Measurements from ENCODE around the gene NEMF.
"Not testable (repeated sequence)": the region's sequence is repeated elsewhere in the genome, so short reads cannot be mapped to it uniquely, and the experiment has no call there.

NEMF gene

DNA sequence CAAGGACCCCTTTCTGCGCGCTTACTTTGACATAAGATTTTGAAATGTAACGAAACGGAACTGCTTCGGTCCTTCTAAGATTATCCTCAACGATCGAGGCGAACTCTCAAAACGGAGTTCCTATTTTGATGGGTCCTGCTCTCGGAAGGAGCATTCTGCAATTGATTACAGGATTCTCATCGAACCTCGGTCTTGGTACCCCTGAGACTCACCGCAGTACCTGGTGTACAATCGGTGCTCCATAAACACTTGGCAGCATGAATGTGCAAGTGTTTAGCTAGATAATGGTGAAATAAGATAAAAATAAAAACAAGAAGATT, 530 bp upstream of the NEMF start:
- Histone ChIP-seq H3K4me3 (ENCODE audit: low read depth, low read length) (peak overlapping the region; percentile 100), H3K36me3 (peaks cover 22% of the 10 kb centered on the region), H3K9me3 (ENCODE audit: severe bottlenecking) (no peaks in the 10 kb centered on the region), H3K27me3 (ENCODE audit: insufficient read depth, low read depth, severe bottlenecking) (no peaks in the 10 kb centered on the region), H3K27ac (peak overlapping the region; percentile 86)
- no peak for DNase-seq
- TF ChIP-seq, protein P1, sequence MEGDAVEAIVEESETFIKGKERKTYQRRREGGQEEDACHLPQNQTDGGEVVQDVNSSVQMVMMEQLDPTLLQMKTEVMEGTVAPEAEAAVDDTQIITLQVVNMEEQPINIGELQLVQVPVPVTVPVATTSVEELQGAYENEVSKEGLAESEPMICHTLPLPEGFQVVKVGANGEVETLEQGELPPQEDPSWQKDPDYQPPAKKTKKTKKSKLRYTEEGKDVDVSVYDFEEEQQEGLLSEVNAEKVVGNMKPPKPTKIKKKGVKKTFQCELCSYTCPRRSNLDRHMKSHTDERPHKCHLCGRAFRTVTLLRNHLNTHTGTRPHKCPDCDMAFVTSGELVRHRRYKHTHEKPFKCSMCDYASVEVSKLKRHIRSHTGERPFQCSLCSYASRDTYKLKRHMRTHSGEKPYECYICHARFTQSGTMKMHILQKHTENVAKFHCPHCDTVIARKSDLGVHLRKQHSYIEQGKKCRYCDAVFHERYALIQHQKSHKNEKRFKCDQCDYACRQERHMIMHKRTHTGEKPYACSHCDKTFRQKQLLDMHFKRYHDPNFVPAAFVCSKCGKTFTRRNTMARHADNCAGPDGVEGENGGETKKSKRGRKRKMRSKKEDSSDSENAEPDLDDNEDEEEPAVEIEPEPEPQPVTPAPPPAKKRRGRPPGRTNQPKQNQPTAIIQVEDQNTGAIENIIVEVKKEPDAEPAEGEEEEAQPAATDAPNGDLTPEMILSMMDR (IDR thresholded peaks at IDR 0.05; ENCODE audit: low read depth, low read length) = no peak

GRCh38 chr14:49851813-49852212, 775 bp downstream of the NEMF start:
- DNase-seq = no peak
- Histone ChIP-seq H3K36me3 (peaks cover 28% of the 10 kb centered on the region), H3K4me3 (ENCODE audit: low read depth, low read length) (peak overlapping the region; percentile 100), H3K27me3 (ENCODE audit: insufficient read depth, low read depth, severe bottlenecking) (no peaks in the 10 kb centered on the region), H3K9me3 (ENCODE audit: severe bottlenecking) (no peaks in the 10 kb centered on the region), H3K27ac (peak overlapping the region; percentile 86)
- TF ChIP-seq, protein P1 (IDR thresholded peaks at IDR 0.05; ENCODE audit: low read depth, low read length) = no peak

GRCh38 chr14:49849213-49849847, 3.3 kb downstream of the NEMF start:
- Histone ChIP-seq H3K27ac (no peak overlapping the region), H3K36me3 (peaks cover 51% of the 10 kb centered on the region), H3K9me3 (ENCODE audit: severe bottlenecking) (no peaks in the 10 kb centered on the region), H3K27me3 (ENCODE audit: insufficient read depth, low read depth, severe bottlenecking) (no peaks in the 10 kb centered on the region), H3K4me3 (ENCODE audit: low read depth, low read length) (no peak overlapping the region)
- TF ChIP-seq, protein P1 (IDR thresholded peaks at IDR 0.05; ENCODE audit: low read depth, low read length) = no peak
- DNase-seq = no peak

GRCh38 chr14:49828640-49829039, 23.9 kb downstream of the NEMF start:
- TF ChIP-seq, protein P1 (IDR thresholded peaks at IDR 0.05; ENCODE audit: low read depth, low read length) = no peak
- peaks cover 81% of the 10 kb centered on the region for H3K36me3 ChIP-seq

GRCh38 chr14:49820176-49820575, 32.4 kb downstream of the NEMF start:
- Histone ChIP-seq H3K4me3 (ENCODE audit: low read depth, low read length) (no peak overlapping the region), H3K27me3 (ENCODE audit: insufficient read depth, low read depth, severe bottlenecking) (no peaks in the 10 kb centered on the region), H3K36me3 (peaks cover 68% of the 10 kb centered on the region), H3K9me3 (ENCODE audit: severe bottlenecking) (peaks cover 3% of the 10 kb centered on the region), H3K27ac (no peak overlapping the region)
- TF ChIP-seq, protein P1 (IDR thresholded peaks at IDR 0.05; ENCODE audit: low read depth, low read length) = no peak
- DNase-seq = no peak

More at GRCh38 chr14:49828640-49829039, 23.9 kb downstream of the NEMF start:
- Histone ChIP-seq H3K27ac (no peak overlapping the region), H3K9me3 (ENCODE audit: severe bottlenecking) (no peaks in the 10 kb centered on the region), H3K4me3 (ENCODE audit: low read depth, low read length) (no peak overlapping the region), H3K27me3 (ENCODE audit: insufficient read depth, low read depth, severe bottlenecking) (no peaks in the 10 kb centered on the region)
- no peak for DNase-seq

- DNase-seq = no peak
- H3K27me3 ChIP-seq (ENCODE audit: insufficient read depth, low read depth, severe bottlenecking) = no peaks in the 10 kb centered on the region
- peaks cover 68% of the 10 kb centered on the region for H3K36me3 ChIP-seq
- TF ChIP-seq, protein P1 (IDR thresholded peaks at IDR 0.05; ENCODE audit: low read depth, low read length) = no peak
- peaks cover 3% of the 10 kb centered on the region for H3K9me3 ChIP-seq (ENCODE audit: severe bottlenecking)
- H3K4me3 ChIP-seq (ENCODE audit: low read depth, low read length) = no peak overlapping the region
- H3K27ac ChIP-seq = no peak overlapping the region
These were observed 35.7 kb downstream of the NEMF start for GRCh38 chr14:49816844-49817243.

DNA sequence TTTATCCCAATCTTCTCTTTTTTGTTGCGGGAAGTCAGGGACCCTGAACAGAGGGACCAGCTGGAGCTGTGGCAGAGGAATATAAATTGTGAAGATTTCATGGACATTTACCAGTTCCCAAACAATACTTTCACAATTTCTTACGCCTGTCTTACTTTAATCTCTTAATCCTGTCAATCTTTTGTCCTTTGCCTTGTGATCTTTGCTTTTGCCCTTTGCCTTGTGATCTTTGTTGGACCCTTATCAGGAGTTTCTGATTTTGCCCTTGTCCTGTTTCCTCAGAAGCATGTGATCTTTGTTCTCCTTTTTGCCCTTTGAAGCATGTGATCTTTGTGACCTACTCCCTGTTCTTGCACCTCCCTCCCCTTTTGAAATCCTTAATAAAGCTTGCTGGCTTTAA, 36.5 kb downstream of the NEMF start:
- not testable (repeated sequence) for H3K9me3 ChIP-seq (ENCODE audit: severe bottlenecking); H3K27ac ChIP-seq; H3K27me3 ChIP-seq (ENCODE audit: insufficient read depth, low read depth, severe bottlenecking); DNase-seq; H3K4me3 ChIP-seq (ENCODE audit: low read depth, low read length)
- peaks cover 75% of the 10 kb centered on the region for H3K36me3 ChIP-seq

Data from WERI-Rb-1 (cell line).